ENCODE results near the gene GSG1L2. TPM values are rescaled to one million over a fixed set of nuclear protein-coding genes. Genes with fewer than 3 reads are reported as not detected.
A peak's percentile ranks its signal among the peaks of the same experiment; 100 is the strongest.
"Not testable (repeated sequence)": the region's sequence is repeated elsewhere in the genome, so short reads cannot be mapped to it uniquely, and the experiment has no call there.

The GSG1L2 gene
- total RNA-seq, 1 experiment from 2014 or later: not detected

- DNase-seq (ENCODE audit: low read depth): no peak
Observed at GRCh38 chr17:9790316-9790715, 31.6 kb downstream of the GSG1L2 start.

DNA sequence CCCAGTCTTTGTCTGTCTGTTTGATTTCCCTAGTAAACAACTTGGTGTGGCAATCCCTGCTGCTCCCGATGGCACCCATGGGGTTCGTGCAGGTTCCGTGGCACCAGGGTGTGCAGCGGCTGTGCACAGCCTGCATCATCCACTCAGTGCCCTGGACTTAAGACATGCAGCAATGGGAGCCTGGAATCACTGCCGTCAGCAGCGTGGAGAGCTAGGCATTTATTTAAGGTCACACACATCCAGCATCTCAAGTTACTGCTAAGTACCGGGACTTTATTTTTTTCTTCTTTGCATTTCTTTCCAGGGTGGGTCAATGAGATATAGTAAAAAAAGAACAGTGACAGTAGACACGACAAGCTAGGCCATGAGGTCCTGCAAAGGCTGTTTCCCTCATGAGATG lies 33.3 kb downstream of the GSG1L2 start:
- DNase-seq (ENCODE audit: low read depth): no peak

GRCh38 chr17:9784544-9784943 lies 37.3 kb downstream of the GSG1L2 start:
- no peak for DNase-seq (ENCODE audit: low read depth)

DNA sequence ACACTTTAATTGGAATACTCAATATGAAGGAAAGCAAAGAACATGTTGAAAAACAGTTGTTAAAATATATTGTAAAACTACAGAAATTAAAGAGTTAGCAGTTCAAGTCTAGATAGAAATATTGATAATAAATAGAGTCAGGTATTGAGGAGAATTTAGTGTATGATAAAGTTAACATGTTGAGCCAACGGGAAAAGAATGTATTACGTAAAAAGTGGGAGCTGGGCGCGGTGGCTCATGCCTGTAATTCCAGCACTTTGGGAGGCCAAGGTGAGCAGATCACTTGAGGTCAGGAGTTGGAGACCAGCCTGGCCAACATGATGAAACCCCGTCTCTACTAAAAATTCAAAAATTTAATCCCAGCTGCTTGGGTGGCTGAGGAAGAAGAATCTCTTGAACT lies 38.4 kb downstream of the GSG1L2 start:
- not testable (repeated sequence) for DNase-seq (ENCODE audit: low read depth)

GRCh38 chr17:9783050-9783449 lies 38.8 kb downstream of the GSG1L2 start:
- DNase-seq (ENCODE audit: low read depth): no peak

GRCh38 chr17:9780552-9780951 lies 41.3 kb downstream of the GSG1L2 start:
- DNase-seq (ENCODE audit: low read depth): no peak

- no peak for DNase-seq (ENCODE audit: low read depth)
Observed at GRCh38 chr17:9776911-9777310, 45.0 kb downstream of the GSG1L2 start.

DNA sequence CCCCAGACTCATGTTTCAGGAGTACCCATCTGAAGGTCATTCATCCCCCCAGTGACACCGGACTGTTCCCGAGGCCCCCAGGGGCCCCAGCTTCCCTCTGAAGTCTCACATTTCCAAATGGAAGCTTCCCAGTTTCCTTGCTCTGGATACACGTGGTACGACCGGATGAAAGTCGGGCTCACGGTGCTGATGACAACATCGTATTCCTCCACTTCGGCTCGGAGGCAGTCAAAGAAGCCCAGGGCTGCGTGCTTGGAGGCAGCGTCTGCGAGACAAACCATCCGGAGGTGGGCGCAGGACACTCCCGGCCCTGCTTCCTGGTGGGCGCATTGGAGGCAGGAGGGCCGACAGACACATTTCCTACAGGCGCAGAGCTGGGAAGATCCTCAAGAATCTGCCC lies 49.2 kb downstream of the GSG1L2 start:
- DNase-seq (ENCODE audit: low read depth): peak; percentile 18

DNA sequence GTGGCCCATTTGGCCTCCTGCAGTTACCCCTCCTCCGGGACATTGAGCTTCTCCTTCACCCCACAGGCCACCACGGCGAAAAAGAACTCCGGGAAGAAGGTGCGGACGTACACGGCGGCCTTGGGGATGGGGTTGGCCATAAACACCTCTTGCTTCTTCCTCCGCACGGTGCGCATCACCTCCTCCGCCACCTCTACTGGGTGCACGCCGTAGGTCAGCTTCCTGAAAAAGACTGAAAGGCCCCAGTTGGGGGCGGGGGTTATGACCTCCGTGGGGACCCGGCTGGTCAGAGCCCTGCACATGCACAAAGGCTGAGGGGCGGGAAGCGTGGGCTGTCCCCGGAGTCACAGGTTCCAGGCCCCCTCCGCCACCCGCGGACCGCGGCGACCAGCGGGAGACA lies 50.4 kb downstream of the GSG1L2 start:
- no peak for DNase-seq (ENCODE audit: low read depth)

DNA sequence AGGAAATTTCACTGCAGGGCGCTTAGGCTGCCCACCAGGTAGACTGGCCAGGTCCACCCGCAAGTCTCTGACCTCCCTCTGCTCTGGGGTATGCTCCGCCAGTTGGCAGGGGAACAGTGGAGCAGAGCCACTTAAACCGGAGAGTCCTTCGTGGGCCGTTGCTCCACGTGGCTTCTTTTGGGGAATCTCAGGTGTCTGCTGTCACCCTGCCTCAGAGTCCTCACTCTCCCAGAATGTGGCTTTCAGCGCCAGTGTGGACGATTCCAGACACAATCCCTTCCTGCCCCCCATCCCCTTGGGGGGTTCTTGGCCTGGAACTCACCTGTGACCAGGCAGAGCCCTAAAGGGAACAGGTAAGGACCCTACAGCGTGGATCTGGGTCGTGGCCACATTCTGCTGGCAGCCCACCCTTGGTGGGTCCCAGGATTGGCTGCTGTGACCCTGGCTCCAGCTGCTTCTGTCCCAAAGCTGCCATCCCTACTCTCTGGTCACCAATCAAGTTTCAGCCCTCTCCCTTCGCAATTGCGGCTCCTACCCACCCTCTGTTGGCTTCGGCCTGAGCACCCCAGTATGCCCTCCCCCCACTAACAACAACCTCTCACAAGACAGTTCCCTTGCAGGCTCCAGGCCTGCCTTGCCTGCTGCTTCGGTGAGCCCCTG lies 52.7 kb downstream of the GSG1L2 start:
- DNase-seq (ENCODE audit: low read depth): no peak

- peak; percentile 29 for DNase-seq (ENCODE audit: low read depth)
Observed at GRCh38 chr17:9768381-9768934, 53.4 kb downstream of the GSG1L2 start.

DNA sequence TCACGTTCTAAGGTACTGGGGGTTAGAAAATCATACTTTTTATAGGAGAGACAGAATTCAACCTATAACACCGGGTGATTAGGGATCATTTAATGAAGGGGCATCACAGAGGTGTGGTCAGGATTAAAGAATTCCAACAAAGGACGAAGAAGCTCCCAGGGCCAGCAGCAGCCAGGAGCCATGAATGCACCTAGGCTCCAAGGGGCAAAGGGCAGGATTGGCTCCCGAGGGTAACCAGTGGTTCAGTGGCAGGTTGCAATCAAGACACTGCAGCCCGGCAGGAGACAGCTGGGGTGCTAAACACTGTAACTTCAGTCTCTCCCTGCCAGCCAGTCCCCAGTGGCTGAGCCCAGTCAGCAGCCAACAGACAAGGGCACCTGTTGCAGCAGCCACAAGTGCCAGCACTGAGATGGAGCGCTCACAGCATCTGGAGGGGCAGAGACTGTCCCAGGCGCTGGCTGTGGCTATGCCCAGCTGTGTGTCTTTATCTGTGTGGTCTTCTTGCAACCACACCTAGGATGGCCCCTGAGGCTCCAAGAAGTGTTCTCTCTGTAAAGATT lies 54.4 kb downstream of the GSG1L2 start:
- DNase-seq (ENCODE audit: low read depth): no peak

DNA sequence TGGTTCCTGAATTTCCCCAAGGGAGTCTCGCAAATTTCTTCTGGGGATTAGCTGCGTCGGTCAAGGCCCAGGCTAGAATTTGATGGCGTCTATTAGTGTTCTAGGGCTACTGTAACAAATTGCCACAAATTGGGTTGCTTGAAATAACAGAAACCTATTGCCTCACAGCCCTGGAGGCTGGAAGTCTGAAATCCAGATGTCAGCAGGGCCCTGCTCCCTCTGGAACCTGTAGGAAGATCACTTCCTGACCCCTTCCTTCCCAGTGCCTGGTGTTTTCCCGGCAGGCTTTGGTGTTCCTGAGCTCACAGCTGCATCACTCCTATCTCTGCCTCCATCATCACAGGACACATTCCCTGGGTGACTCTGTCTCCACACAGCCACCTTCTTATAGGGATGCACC lies 54.9 kb downstream of the GSG1L2 start:
- no peak for DNase-seq (ENCODE audit: low read depth)

DNA sequence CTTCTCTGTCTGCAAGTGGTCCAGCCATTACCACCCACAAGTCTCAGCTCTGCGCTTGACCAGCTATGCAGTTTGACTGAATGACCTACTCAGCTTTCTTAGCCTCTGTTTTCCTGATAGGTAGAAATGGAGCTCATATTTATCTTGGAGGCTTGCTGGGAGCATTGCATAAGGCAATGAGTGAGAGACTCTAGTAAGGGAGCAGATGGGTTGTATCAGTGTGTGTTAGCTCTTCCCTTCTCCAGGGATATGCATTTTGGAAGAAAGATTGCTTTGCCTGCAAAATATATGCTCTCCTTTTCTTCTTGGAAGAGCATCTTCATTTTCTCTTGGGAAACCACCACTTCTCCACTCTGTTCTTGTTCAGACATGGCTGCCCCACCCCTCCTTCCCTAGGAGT lies 56.6 kb downstream of the GSG1L2 start:
- DNase-seq (ENCODE audit: low read depth): no peak

GRCh38 chr17:9763643-9764042 lies 58.2 kb downstream of the GSG1L2 start:
- DNase-seq (ENCODE audit: low read depth): no peak

DNA sequence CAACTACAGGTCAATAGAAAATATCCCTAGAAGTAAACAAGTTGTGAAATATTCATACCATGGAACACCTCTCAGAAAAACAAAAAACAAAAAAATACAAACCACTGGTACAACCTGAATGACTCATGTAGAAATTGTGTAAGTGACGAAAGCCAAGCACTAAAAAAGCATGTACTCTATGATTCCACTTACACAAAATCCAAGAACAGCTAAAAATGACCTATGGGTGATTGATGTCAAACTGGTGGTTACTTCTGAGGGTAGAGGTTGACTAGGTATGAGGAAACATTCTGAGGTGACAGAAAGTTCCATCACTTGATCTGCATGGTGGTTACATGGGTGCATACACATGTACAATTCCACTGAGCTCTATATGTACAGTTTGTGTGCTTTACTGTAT lies 61.6 kb downstream of the GSG1L2 start:
- no peak for DNase-seq (ENCODE audit: low read depth)

DNA sequence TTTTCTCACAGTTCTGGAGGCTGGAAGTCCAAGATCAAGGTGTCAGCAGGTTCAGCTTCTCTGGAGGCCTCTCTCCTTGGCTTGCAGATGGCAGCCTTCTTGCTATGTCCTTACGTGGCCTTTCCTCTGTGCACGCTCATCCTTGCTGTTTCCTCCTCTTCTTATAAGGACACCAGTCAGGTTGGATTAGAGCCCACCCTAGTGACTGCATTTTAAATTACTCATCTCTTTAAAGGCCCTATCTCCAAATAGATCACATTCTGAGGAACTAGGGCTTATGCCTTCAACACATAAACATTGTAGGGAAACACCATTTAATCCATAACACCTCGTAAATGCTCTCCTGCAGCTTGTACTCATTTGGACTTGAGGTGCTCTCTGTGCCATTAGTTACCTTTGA lies 66.8 kb downstream of the GSG1L2 start:
- DNase-seq (ENCODE audit: low read depth): peak; percentile 17

Other genes starting within 250 kb of the GSG1L2 start
- gene STX8, start 246.3 kb downstream of the GSG1L2 start, total RNA-seq (2014; rRNA removed; shearing (Covaris generic)): 113 and 117 TPM in 2 replicates
- not detected in 2 replicates for gene CFAP52, start 245.4 kb downstream of the GSG1L2 start, total RNA-seq (2014; rRNA removed; shearing (Covaris generic))
- under 0.01 and 0.72 TPM in 2 replicates for gene USP43, start 176.6 kb downstream of the GSG1L2 start, total RNA-seq (2014; rRNA removed; shearing (Covaris generic))
- not detected in 2 replicates for gene DHRS7C, start 30.5 kb downstream of the GSG1L2 start, total RNA-seq (2014; rRNA removed; shearing (Covaris generic))
- gene GLP2R, start 3.8 kb upstream of the GSG1L2 start, total RNA-seq (2014; rRNA removed; shearing (Covaris generic)): not detected in 2 replicates
- gene RCVRN, start 83.2 kb upstream of the GSG1L2 start, total RNA-seq (2014; rRNA removed; shearing (Covaris generic)): 0.36 TPM in 1 of 2 replicates, not detected in the other